SK-N-MC (cell line): ENCODE measurements around the gene AIM2.
A peak's percentile ranks its signal among the peaks of the same experiment; 100 is the strongest.

Experiments
- DNase-seq: peaks from one replicate; pipeline ENCODE4 v3.0.0-alpha.2; 2011; ENCODE audit warnings: low read depth, low spot score
- H3K27ac ChIP-seq: fragments of 200-600 bp; sonication (generic); 2 replicates; pipeline ENCODE4 v1.5.1; 2016; ENCODE audit warnings: mixed run types
- H3K36me3 ChIP-seq: fragments of 200-600 bp; sonication (generic); 2 replicates; pipeline ENCODE4 v1.6.1; 2017; ENCODE audit warnings: antibody characterized with exemption, low read length, mixed read lengths; ENCODE audit not compliant: insufficient read depth
- H3K4me3 ChIP-seq: fragments of 200-600 bp; sonication (generic); 2 replicates; pipeline ENCODE4 v1.5.1; 2016
- H3K9ac ChIP-seq: fragments of 200-600 bp; sonication (generic); 2 replicates; pipeline ENCODE4 v1.8.0; 2017; ENCODE audit warnings: mixed run types, mixed read lengths; ENCODE audit not compliant: insufficient read length
- H3K9me3 ChIP-seq: fragments of 200-600 bp; sonication (generic); 2 replicates; pipeline ENCODE4 v1.6.1; 2017; ENCODE audit warnings: low read depth, mild to moderate bottlenecking, antibody characterized with exemption, low read length, moderate library complexity, mixed read lengths
- EZH2 ChIP-seq: fragments of 200-600 bp; sonication (generic); IDR thresholded peaks from one replicate; pipeline ENCODE4 v1.6.1; 2017; ENCODE audit warnings: antibody characterized with exemption
- FOXP2 ChIP-seq: optimal IDR thresholded peaks from 2 replicates; pipeline ENCODE3; 2011; ENCODE audit warnings: mild to moderate bottlenecking, moderate library complexity; ENCODE audit not compliant: insufficient read depth; ENCODE audit errors: extremely low read length, control extremely low read depth
- POLR2AphosphoS5 ChIP-seq: IDR thresholded peaks from 2 replicates; pipeline ENCODE4 v1.6.1; 2012; ENCODE audit warnings: mild to moderate bottlenecking, low read depth, low read length, borderline replicate concordance

Gene AIM2

GRCh38 chr1:159084867-159085266, 8.3 kb upstream of the AIM2 start:
- H3K36me3 ChIP-seq, result no peaks in the 10 kb centered on the region
- TF ChIP-seq EZH2 (no peak), FOXP2 (no peak), POLR2AphosphoS5 (no peak)
- no peak for DNase-seq
- H3K27ac ChIP-seq, result no peak overlapping the region
- no peak overlapping the region for H3K4me3 ChIP-seq
- H3K9ac ChIP-seq, result no peak overlapping the region
- no peaks in the 10 kb centered on the region for H3K9me3 ChIP-seq

GRCh38 chr1:159084152-159084551, 7.6 kb upstream of the AIM2 start:
- no peak overlapping the region for H3K27ac ChIP-seq
- TF ChIP-seq POLR2AphosphoS5 (no peak), EZH2 (no peak), FOXP2 (no peak)
- DNase-seq, result no peak
- no peaks in the 10 kb centered on the region for H3K9me3 ChIP-seq
- H3K36me3 ChIP-seq, result no peaks in the 10 kb centered on the region
- H3K4me3 ChIP-seq, result no peak overlapping the region
- H3K9ac ChIP-seq, result no peak overlapping the region

GRCh38 chr1:159083013-159083412, 6.4 kb upstream of the AIM2 start:
- no peak overlapping the region for H3K4me3 ChIP-seq
- H3K9me3 ChIP-seq, result no peaks in the 10 kb centered on the region
- no peaks in the 10 kb centered on the region for H3K36me3 ChIP-seq
- no peak overlapping the region for H3K9ac ChIP-seq
- DNase-seq, result no peak
- TF ChIP-seq POLR2AphosphoS5 (no peak), FOXP2 (no peak), EZH2 (no peak)
- no peak overlapping the region for H3K27ac ChIP-seq

DNA sequence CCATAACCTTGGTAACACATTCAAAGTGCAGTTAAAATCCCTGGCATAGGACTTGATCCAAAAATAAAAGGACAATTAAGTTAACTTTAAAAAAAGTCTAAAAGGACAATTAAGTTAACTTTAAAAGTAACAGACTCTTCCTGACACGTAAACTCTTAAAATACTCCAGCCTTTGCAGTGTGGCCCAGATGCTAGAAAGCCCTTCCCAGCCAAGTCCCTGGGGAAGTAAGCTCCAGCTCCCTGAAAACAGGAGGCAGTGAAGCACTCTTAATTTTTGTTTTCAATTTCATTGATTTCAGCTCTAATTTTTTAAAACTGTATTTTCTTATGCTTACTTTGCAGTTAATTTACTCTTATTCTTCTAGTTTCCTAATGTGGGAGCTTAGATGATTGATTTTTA, 5.1 kb upstream of the AIM2 start:
- H3K9ac ChIP-seq, result no peak overlapping the region
- no peak for TF ChIP-seq EZH2
- TF ChIP-seq POLR2AphosphoS5, result no peak
- no peak for TF ChIP-seq FOXP2
- no peaks in the 10 kb centered on the region for H3K36me3 ChIP-seq
- H3K9me3 ChIP-seq, result no peaks in the 10 kb centered on the region
- no peak overlapping the region for H3K27ac ChIP-seq
- H3K4me3 ChIP-seq, result no peak overlapping the region
- no peak for DNase-seq

DNA sequence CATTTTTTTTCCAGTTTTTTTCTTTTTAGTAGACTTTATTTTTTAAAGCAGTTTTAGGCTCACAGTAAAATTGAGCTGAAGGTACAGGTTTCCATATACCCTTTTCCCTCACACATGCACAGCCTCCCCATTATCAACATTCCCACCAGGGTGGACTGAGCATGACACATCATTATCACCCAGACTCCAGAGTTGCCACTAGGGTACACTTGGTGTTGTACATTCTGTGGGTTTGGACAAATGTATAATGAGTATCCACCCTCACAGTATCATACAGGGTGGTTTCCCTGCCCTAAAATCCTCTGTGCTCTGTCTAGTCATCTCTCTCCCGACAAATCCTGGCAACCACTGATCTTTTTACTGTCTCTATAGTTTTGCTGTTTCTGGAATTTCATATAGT, 3.0 kb upstream of the AIM2 start:
- Histone ChIP-seq H3K27ac (no peak overlapping the region), H3K9ac (no peak overlapping the region), H3K4me3 (no peak overlapping the region), H3K36me3 (no peaks in the 10 kb centered on the region), H3K9me3 (no peaks in the 10 kb centered on the region)
- DNase-seq, result no peak
- TF ChIP-seq POLR2AphosphoS5 (no peak), FOXP2 (no peak)

DNA sequence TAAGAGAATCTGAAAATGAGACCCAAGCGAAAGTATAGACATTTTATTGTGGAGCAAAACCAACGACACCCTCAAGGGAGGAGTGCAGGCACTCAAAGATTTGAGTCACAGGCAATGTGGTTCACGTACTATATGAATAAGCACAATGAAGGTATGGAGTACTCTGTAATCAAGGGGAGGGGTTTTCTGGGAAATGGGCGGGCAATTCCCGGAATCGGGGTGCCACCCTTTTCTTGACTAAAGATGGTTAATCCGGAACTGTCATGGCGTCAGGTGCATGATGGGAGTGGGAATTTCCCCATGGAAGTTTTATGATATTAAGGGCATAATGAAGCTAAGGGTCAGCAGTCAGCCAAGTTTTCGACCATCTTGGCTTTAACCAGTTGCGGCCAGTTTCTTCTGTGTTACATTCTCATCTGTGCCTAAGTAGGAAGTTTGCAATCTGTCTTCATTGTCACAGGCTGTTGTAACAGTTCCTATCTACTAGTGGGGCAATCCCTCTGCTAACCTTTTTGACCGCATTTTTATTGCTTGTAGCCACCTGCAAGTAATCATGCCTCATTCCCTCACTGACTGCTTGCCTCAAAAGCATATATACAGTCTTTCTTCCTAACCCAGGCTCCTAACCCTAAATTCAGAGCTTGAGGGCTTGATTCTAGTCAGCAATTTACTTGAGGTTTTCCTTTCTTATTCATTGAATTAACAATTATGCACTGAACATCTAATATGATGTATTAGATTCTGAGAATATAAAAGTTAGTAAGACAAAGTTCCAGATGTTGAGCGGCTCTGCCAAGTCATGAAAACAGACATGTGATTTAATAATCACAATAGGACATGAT, 775 bp upstream of the AIM2 start:
- no peak for DNase-seq
- Histone ChIP-seq H3K27ac (no peak overlapping the region), H3K4me3 (no peak overlapping the region), H3K9me3 (no peaks in the 10 kb centered on the region), H3K9ac (no peak overlapping the region), H3K36me3 (no peaks in the 10 kb centered on the region)
- TF ChIP-seq EZH2, result no peak
- TF ChIP-seq POLR2AphosphoS5, result no peak
- TF ChIP-seq FOXP2, result no peak

DNA sequence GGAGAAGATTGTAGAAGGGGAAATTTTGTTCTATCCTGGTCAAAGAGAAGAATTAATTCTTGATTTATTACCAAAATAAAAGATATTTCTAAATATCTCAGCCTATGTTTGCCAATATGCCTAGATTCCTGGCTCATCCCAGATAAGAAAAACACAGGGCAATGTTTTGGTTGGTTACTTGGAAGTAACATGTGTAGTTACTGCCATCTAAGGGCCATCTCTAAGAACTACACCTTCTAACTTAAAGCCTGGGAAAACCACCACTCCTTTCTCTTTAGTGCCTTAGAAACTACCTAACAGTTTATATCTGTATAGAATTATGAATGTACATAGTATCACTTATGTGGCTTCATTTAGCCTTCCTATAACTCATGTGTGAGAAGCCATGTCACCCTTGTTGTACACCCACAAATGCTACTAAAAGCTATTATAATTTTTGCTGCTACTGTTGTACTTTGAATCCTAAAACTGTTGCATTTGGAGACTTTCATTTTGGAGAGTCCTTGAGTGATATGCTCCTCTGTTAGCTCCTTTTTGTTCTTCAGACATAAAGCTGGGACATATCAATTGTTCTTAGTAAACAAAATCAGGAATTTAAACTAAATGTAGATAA, 4.5 kb downstream of the AIM2 start:
- no peaks in the 10 kb centered on the region for H3K36me3 ChIP-seq
- peak; percentile 39 for DNase-seq
- TF ChIP-seq EZH2 (no peak), FOXP2 (no peak), POLR2AphosphoS5 (no peak)
- H3K9ac ChIP-seq, result no peak overlapping the region
- H3K27ac ChIP-seq, result no peak overlapping the region
- no peak overlapping the region for H3K4me3 ChIP-seq
- H3K9me3 ChIP-seq, result no peaks in the 10 kb centered on the region

DNA sequence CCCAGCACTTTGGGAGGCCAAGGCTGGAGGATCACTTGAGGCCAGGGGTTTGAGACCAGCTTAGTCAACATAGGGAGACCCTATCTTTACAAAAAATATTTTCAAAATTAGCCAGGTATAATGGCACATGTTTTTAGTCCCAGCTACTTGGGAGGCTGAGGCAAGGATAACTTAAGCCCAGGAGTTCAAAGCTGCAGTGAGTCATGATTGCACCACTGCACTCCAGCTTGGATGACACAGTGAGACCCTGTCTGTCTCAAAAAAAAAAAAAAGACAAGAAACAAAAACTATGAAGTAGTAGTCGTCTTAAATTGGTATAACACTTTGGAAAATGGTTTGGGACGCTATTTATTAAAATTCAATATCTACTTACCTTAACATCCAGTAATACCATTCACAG, 7.7 kb downstream of the AIM2 start:
- H3K9me3 ChIP-seq, result no peaks in the 10 kb centered on the region
- H3K4me3 ChIP-seq, result no peak overlapping the region
- H3K9ac ChIP-seq, result no peak overlapping the region
- DNase-seq, result no peak
- H3K27ac ChIP-seq, result no peak overlapping the region
- no peak for TF ChIP-seq FOXP2
- TF ChIP-seq POLR2AphosphoS5, result no peak
- TF ChIP-seq EZH2, result no peak
- H3K36me3 ChIP-seq, result no peaks in the 10 kb centered on the region
